HG03139 (cell line): ENCODE data around the gene WNK1.
"Not testable (repeated sequence)": the region's sequence is repeated elsewhere in the genome, so short reads cannot be mapped to it uniquely, and the experiment has no call there.

ENCODE experiments used
- ATAC-seq: cut with Tn5 transposase; IDR thresholded peaks from one replicate; pipeline ENCODE4 v1.9.1; 2021; ENCODE audit not compliant: unreplicated experiment

The WNK1 gene

DNA sequence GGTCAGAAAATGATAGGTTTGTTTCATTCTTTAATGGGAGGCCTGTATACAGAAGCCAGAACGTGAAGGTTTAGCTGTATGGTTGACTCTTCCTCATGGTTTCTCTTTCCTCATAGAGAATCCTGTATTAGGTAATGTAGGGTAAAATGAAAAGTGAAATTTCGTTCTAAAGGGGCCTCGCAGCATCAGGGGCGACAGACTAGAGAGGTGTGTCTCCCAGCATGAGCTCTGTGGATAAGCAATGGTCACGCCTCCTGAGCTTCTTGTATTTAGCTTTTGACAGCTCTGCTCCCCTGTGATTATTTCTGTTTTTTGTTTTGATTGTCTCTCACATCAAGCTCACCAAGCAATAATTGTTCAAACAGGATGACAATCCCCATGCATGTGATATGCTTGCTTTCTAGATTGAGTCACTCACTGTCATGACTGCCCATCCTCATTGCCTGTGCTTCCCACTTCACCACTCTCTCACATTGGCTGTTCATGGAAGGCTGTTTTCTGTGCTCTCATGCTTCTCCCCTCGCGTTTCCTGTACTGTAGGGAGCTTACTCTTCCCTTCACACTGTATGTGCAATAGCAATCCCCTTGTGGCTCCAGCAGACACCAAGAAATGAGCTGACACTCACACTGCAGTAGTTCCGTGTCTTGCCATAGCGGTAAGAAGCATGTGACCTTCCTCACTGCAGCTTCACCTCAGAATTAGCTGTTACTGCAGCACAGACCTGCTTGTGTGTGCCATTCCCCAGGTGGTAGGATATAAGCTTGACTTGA is 153.1 kb downstream of the WNK1 start:
- ATAC-seq = no peak

DNA sequence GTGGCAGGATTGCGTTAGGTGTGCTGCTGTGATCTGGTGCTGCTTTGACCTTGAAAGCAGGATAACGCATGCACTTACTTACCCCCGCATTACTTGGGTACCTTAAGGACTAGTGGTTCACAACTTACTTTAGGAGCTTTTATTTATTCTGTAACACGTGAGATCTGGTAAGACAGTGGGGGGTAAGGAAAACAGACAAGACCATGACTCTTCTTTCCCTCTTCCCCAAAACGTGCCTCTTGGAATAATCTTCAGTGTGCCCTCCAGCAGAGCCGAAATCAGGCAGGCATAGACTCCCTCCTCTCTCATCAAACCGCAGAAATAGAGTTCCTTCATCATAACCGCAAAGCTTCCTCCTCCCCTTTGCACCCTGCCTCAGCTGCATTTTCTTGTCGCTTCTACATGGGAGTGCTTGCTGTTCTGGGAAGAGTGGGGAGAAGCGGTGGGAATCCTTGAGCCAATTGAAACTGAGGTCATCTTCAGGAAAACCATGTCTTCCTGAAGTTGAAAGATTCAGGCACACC is 153.7 kb downstream of the WNK1 start:
- no peak for ATAC-seq

DNA sequence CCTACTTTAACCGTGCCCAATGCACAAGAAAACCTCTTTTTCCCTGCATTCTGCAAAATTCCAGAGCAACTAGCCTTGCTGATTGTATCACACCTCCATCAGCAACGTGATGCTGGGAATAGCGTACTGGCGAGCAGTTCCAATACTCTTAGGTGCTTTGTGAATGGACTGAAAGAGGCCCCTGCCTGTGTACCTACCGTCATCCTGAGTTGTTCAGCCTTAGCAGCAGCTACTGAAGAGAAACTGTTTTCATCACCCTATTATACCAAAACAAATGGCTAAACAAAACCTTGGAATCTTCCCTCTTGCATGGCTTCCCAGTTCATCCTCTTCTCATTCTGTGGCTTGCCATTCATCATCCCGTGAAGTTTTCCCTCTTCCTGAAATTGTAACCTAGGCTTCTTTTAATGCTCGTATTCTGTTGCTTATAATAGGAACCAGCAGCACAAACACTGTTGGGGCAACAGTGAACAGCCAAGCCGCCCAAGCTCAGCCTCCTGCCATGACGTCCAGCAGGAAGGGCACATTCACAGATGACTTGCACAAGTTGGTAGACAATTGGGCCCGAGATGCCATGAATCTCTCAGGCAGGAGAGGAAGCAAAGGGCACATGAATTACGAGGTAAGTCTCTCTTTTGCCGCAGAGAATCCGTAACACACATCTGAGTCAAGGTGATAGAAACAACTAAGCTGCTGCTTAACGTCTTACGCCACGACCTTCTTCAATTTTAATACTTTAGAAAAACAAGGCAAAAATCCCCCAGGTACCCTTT is 155.2 kb downstream of the WNK1 start:
- ATAC-seq = no peak

DNA sequence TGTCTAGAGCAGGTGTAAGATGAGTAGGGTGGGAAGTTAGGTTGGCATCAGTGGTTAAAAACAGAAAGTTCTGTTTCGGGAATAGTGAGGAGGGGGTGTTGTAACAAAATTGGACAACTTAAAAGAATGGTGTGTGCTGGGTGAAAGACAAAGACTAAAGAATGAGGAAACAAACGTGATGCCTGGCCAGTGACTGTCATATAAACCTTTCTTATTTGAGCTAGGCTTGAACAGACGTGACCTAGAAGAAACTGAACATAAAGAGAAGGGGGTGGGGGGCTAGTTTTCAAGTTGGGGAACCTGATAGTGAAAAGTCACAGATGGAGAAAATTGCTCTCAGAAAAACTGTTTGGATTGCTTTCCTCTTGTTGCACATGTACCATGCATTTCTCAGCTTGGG is 157.5 kb downstream of the WNK1 start:
- no peak for ATAC-seq

DNA sequence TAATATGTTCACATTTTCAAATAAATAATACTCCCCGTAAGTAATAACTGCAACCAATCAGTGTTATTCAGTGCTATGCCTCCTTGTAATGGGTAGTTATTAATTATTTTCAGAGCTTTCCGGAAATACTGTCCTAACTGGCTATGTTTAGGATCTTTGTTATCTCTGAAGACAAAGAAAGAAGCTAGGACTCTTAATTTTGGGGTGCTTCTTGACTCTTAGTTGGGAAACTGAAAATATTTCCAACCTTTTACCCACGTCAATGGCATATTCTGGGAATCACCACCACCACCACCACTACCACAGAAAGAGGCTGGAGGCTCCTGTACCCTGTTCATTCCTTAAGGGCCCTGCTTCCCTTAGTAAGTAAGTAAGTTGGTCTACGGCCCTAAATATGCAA is 158.0 kb downstream of the WNK1 start:
- no peak for ATAC-seq

DNA sequence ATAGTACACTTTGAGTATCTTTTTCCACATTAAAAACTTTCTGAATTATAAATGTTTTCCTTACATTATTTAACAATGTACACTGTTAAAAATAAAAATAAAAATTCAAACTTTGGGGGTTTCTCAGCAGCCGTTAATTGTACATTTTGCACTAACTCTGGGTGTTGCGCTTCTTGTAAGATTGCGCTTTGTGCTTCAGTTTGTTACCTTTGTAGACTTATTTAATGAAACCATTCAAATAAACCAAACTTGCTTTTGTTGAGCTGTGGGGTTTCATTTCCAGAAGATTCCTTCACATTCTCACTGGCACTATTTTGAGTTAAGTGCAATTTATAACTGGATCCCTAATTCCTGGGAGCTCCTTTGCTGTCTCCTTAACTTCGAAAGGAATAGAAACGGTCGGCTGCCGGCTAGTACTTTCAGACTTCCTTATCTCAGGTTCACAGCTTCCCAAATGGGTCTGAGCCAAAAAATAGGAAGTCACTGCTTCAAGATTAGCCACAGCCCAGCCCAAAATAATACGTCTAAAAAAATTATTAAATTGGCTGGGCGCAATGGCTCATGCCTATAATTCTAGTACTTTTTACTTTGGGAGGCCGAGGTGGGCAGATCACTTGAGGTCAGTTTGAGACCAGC is 158.9 kb downstream of the WNK1 start:
- no peak for ATAC-seq

DNA sequence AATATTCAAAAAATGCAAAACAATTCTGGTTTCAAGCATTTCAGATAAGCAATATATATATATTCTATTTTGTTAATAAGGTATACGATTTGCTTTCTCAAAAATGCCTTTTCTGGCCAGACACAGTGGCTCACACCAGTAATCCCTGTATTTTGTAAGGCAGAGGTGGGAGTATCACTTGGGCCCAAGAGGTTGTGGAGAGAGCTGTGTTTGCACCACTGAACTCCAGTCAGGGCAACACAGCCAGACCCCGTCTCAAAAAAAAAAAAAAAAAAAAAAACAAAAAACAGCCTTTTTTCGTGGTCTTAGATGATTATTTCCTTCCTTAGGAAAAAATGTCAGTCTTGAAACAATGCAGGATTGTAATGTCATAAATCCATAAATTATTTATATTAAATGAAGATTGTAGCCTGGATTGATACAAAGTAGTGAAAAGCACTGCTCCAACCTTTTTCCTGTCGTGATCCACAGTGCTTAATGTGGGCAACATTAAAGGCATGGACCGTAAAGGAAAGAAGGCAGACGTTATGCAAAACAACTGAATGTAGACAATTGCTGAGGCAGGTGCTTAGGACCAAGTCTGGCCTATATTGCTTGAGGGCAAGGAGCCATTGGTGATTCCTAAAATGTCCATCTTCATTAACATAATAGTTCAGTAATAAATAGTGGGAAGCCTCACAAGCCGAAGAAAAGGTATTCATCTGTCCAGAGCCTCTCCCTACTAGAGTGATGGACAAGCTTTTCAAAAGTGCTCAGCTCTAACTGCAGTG is 160.3 kb downstream of the WNK1 start:
- ATAC-seq = no peak

DNA sequence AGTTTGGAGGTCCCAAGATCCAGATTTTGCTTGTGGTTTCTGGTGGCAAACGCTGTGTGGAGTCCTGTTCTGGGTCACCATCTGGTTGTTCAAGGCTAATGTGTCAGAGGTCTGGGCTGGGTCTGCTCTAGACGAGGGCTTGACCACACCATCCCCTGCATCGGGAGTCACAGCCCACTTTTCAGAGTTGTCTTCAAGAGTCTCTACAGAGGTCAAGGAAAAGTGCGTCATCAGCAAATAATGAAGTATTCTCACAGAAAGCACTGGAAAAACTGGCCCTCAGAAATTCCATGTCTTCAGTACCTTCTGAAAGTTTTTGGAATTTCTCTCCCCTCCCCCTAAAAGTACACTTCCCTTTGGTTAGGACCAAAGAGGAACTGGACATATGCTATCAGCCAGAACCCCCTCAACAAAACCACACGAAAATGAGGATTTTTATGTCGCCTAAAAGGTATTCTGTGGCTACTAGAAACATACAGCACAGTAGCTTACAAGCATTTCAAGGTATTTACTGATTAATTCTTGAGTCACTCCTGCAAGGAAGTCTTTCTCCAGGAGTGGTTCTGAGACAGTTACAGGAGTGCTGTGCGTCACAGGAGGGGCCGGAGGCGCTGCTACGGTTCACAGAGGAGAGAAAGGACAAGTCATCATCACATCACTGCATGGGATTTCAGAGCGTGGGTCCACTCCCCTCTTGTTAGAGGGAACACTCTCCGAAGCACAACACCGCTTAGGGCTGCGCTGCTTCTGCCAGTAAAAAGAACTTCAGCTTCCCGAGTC is 161.7 kb downstream of the WNK1 start:
- no peak for ATAC-seq

DNA sequence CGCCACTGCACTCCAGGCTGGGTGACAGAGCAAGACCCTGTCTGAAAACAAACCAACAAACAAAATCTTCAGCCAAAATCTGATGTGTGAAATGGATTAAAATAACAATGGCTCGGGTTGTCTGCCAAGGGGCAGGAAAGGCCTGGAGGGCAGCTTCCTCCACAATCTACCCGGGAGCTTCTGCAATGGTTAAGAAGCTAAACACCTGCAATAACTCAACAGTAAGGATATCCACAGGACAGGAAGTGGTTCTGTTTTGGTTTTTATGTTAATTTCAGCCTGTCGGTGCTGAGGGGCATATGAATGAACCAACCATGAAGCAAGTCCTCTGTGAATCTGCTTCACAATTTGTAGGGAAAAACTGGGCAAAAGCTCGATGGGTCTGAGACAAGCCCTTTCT is 162.7 kb downstream of the WNK1 start:
- ATAC-seq = no peak

DNA sequence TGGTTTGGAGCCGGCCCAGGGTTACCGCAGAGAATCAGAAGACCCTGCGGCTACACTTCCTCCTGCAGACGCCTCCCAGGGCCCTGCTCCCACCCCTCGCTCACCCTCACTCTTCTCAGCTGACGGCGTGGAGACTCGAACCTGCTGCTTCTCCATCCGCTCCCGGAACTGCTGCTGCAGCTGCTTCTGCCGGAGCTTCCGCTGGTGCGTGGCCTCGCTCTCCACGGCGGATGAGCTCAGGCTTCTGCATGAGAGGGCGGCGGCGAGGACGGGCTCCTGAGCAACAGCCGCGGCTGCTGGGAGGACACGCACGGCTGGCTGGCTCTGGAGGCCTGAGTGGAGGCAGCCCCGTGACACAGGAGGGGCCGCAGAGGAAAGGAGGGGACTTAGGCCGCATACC is 163.9 kb downstream of the WNK1 start:
- no peak for ATAC-seq

DNA sequence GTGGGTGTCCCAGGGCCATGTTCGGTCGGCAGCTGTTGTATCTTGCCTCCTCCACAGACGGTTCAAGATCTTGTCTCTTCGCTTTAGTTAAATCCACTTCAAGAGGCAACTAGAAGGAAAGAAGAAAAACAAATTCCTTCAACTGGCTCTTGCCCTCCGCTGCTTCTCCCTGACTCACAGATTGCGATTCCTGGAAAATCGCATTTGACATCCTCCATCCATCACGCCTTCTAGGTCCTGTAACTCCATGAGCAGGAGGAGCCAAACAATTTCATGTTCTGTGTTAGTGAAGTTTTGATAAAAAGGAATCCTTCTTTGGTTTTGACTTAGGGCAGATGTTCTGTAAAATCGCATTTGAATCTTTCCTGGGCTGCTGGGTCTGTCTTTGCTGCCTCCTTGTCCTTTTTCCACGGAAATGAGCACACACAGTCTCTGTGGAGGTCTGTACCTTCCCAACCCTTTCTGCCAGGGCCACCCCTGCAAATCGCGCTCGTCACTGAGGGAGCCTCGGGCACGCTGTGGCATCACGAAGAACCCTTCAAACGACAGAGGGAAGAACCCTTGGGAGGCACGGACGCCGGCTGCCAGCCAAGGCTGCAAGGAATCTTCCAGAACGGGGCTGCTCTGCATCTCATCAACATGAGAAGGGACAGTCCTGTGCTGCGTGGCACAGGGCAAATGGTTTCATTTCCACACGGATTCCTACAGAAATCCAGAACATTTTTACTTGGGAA is 164.5 kb downstream of the WNK1 start:
- ATAC-seq = no peak

DNA sequence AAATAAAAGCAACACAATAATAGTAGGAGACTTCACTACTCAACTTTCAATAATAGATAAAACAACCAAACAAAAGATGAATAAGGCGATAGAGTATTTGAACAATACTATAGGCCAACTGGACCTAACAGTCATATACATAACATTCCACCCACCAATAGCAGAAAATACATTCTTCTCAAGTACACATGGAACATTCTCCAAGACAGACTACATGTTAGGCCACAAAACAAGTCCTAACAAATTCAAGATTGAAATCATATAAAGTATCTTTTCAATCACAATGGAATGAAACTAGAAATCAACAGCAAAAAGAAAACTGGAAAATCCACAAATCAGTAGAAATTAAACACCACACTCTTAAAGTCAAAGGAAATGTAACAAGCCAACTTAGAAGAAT is 168.3 kb downstream of the WNK1 start:
- ATAC-seq = no peak

DNA sequence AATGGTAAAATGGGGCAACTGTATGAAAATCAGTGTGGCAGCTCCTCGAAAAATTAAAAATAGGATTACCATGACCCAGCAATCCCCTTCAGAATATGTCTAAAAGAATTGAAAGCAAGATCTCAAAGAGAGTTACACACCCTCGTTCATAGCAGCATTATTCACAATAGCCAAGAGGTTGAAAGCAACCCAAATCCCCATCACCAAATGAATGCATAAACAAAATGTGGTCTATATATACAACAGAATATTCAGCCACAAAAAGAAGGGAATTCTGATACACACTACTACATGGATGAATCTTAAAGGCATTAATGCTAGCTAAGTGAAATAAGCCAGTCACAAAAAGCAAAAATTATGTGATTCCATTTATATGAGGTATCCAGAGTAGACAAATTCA is 169.9 kb downstream of the WNK1 start:
- ATAC-seq = no peak

DNA sequence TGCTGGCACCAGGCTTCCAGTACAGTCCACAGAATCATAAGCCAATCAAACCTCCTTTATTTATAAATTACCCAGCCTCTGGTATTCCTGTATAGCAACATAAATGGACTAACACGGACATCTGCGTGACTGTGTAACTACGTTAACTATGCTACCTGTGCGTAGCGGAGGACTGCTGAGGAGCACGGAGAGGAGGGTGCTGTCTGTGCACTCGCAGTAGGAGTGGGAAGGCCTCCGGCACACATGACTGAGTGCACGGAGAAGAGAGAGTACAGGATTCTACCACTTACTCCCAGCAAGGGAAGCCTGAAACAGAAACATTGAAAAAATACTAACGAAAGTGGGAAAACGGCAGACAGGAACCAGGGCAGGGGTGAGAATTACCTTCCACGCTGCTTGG is 174.3 kb downstream of the WNK1 start:
- no peak for ATAC-seq

DNA sequence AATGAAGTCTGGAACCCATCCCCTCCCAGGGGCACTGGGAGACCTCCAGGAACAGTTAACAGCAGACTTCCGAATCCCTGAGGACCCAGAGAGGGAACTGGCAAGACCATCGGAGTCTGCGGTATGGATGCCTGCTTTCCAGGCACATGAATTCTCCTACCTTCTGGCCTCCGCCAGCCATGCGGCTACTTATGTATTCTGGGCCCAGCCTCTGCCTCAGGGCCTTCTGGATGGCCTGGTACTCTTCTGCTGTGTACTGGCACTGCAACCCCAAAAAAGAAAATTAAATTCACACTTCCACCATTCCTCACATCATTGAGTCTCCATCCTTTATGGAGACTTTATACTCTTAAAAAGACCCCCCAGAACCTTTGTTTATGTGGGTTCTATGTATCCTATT is 178.7 kb downstream of the WNK1 start:
- no peak for ATAC-seq

DNA sequence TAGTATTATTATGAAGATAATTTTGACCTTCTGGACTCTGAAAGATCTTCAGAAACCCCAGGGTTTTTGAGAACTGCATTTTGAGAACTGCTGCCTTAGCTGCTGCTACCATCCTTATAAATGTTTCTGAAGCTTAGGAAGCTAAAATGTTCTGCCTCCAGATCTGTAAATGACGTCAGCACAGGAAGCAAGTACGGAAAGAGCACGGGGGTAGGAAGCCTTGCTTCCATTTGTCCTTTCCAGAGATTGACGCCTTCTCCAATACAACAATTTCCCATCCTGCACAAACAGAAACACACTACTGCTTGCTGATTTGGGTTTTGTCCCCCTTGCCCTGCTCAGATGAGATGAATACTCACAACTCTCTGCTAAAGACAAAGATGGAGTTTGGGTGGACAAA is 179.2 kb downstream of the WNK1 start:
- no peak for ATAC-seq

DNA sequence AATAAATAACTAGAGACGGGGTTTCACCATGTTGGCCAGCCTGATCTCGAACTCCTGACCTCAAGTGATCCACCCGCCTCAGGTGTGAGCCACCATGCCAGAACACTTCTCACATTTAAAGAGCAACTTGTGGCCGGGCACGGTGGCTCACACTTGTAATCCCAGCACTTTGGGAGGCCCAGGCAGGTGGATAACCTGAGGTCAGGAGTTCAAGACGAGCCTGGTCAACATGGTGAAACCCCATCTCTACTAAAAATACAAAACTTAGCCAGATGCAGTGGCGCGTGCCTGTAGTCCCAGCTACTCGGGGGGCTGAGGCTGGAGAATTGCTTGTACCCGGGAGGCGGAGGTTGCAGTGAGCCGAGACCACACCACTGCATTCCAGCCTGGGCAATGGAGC is 183.5 kb downstream of the WNK1 start:
- not testable (repeated sequence) for ATAC-seq

DNA sequence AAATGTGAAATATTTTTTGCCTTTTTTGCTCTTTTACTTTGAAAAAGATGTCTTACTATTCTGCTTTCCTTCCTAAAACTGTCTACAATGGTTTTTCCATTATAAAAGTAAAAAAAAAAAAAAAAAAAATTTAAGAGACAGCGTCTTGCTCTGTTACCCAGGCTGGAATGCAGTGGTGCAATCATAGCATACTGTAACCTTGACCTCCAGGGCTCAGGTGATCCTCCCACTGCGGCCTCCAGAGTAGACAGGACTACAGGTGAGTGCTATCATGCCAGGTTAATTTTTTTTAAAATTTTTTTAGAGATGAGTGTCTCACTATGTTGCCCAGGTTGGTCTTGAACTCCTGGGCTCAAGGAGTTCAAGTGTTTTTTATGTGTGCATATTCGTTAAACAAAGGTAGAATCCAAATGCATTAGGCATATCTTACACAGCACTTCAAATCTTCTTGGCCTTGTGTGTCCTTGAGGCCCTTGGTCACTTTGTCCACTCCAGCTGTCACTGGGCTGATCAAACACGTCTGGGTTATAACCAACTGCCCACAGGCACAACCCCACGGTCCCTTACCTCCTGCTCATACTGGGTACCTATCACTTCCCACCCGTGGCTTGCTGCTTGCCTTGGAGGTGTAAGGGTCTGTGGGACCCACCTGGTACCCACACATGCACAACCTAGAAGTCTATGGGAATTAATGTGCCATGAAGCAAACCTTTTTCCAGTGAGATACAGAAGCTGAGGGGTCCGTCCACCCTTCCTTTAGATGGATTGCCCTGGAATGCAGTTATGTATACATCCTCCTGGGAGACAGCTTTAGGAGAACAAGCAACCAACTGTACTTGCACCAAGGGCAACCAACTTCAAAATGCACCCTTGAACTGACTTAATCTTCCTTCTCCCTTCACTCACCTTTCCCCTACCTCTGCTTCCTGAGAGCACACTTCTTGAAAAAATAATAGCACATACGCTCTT is 184.3 kb downstream of the WNK1 start:
- no peak for ATAC-seq

DNA sequence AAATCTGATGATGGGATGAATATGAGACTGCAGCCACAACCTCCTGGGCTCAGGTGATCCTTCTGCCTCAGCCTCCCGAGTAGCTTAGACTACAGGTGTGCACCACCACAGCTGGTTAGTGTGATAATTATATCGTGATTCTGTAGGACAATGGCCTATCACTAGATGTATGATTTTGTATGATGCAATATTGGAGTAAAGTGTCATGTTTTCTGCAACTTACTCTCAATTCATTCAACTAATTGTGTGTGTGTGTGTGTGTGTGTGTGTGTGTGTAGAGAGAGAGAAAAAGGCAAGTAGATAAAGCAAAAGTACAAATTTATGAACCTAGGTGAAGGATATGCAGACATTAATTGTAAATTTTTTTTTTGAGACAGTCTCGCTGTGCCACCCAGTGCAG is 186.4 kb downstream of the WNK1 start:
- no peak for ATAC-seq
